ENCODE data around the gene ZNF141. TPM values are rescaled to one million over a fixed set of nuclear protein-coding genes. Genes with fewer than 3 reads are reported as not detected.
"Not testable (repeated sequence)": the region's sequence is repeated elsewhere in the genome, so short reads cannot be mapped to it uniquely, and the experiment has no call there.

Gene ZNF141
- total and polyA plus RNA-seq, 12 donors, result 5.5 to 45.9 (median 14.1) TPM

DNA sequence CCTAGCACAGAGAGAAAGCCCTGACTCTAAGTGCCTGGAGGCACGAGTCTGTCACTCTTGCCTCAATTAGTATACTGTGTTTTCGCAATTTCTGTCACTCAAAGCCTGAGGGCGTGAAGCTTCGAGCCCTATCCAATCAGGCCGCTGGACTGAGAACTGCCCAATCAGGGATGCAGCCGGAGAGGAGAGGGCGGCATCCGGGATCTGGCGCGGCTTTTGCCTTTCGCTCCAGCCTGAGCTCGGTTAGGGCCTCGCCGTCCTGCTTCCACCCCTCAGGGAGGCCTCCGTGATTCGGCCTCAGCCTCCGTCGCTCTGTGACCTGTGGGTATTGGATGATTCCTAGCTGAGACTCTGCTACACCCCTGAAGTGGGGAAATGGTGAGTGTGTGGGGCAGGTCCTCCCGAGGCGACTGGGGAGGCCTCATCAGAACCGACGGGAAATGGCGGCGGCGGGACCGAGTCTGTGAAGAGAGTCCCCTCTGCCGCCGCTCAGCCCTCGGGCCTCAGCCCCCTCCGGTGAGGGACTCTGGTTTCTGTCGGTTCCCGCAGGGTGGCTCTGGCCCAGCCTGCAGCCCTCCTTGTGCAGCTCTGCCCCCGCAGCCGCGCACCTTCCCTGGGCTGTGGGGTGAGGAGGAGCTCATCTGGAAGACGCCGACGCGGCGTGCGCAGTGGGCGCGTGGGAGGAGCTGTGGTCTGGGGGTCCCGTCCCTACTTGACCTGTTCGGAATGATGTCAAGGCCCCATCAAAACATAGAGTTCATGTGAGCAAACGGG, 48.5 kb downstream of the ZNF141 start:
- Histone ChIP-seq H3K27me3 (no peaks in the 10 kb centered on the region), H3K4me3 (no peak overlapping the region), H3K27ac (no peak overlapping the region), H3K9me3 (replicated peaks in 1 of 3) (peaks cover 2 to 51% (median 9%) of the 10 kb centered on the region in 3 donors), H3K4me1 (replicated peaks in 1 of 2) (no peaks in the 10 kb centered on the region), H3K36me3 (replicated peaks in 1 of 2) (no peaks in the 10 kb centered on the region)
- intact Hi-C loops (cut with DNase I), result no loop called here
- TF ChIP-seq POLR2A (IDR thresholded peaks at IDR 0.05), result no peak
- TF ChIP-seq, protein P1, sequence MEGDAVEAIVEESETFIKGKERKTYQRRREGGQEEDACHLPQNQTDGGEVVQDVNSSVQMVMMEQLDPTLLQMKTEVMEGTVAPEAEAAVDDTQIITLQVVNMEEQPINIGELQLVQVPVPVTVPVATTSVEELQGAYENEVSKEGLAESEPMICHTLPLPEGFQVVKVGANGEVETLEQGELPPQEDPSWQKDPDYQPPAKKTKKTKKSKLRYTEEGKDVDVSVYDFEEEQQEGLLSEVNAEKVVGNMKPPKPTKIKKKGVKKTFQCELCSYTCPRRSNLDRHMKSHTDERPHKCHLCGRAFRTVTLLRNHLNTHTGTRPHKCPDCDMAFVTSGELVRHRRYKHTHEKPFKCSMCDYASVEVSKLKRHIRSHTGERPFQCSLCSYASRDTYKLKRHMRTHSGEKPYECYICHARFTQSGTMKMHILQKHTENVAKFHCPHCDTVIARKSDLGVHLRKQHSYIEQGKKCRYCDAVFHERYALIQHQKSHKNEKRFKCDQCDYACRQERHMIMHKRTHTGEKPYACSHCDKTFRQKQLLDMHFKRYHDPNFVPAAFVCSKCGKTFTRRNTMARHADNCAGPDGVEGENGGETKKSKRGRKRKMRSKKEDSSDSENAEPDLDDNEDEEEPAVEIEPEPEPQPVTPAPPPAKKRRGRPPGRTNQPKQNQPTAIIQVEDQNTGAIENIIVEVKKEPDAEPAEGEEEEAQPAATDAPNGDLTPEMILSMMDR (IDR thresholded peaks at IDR 0.05), result no peak
- WGBS, 4 donors, result 3 to 13% (median 7%) methylated on average over 21 to 46 of the region's 46 CpGs
- no peak for DNase-seq

DNA sequence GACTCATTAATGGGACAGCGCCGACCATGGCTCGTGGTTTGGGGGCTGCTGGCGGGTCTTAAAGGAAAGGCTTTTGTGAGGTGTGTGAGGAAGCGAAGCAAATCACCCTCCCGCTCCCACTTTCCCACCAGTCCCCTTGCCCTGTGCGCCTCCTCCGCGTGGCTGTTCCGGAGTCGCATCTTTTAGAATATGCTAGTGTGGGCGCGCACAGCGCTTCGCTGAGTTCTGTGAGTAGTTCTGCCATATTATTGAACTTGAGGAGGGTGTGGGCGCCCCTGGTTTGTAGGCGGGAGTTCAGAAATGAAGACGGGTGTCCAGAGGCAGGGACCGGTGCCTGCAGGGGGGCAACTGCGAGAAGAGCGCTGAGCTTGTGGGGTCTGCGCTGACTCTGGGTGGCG, 49.1 kb downstream of the ZNF141 start:
- DNase-seq, result no peak
- Histone ChIP-seq H3K4me1 (replicated peaks in 1 of 2) (no peaks in the 10 kb centered on the region), H3K9me3 (replicated peaks in 1 of 3) (peaks cover 0 to 46% (median 8%) of the 10 kb centered on the region in 3 donors), H3K27ac (no peak overlapping the region), H3K4me3 (no peak overlapping the region), H3K27me3 (no peaks in the 10 kb centered on the region), H3K36me3 (replicated peaks in 1 of 2) (no peaks in the 10 kb centered on the region)
- TF ChIP-seq POLR2A (IDR thresholded peaks at IDR 0.05), result no peak
- TF ChIP-seq, protein P1 (IDR thresholded peaks at IDR 0.05), result no peak
- WGBS, 4 donors, result 11 to 24% (median 20%) methylated on average over 19 to 23 of the region's 23 CpGs
- intact Hi-C loops (cut with DNase I), result no loop called here

DNA sequence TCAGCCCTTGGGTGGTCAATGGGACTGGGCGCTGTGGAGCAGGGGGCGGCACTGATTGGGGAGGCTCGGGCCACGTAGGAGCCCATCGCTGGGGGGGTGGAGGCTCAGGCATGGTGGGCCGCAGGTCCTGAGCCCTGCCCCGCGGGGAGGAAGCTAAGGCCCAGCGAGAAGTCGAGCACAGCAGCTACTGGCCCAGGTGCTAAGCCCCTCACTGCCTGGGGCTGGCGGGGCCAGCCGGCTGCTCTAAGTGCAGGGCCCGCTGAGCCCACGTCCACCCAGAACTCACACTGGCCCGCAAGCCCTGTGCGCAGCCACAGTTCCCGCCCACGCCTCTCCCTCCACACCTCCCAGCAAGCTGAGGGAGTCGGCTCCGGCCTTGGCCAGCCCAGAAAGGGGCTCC, 66.4 kb downstream of the ZNF141 start:
- Histone ChIP-seq H3K4me1 (replicated peaks in 1 of 2) (no peaks in the 10 kb centered on the region), H3K9me3 (replicated peaks in 1 of 3) (peaks cover 0 to 6% (median 0%) of the 10 kb centered on the region in 3 donors), H3K4me3 (no peak overlapping the region), H3K27ac (no peak overlapping the region), H3K36me3 (replicated peaks in 1 of 2) (no peaks in the 10 kb centered on the region), H3K27me3 (no peaks in the 10 kb centered on the region)
- no peak for DNase-seq
- TF ChIP-seq POLR2A (IDR thresholded peaks at IDR 0.05), result no peak
- TF ChIP-seq, protein P1 (IDR thresholded peaks at IDR 0.05), result no peak
- intact Hi-C loops (cut with DNase I), result no loop called here
- WGBS, 4 donors, result 86 to 100% (median 95%) methylated on average over 2 to 20 of the region's 20 CpGs

DNA sequence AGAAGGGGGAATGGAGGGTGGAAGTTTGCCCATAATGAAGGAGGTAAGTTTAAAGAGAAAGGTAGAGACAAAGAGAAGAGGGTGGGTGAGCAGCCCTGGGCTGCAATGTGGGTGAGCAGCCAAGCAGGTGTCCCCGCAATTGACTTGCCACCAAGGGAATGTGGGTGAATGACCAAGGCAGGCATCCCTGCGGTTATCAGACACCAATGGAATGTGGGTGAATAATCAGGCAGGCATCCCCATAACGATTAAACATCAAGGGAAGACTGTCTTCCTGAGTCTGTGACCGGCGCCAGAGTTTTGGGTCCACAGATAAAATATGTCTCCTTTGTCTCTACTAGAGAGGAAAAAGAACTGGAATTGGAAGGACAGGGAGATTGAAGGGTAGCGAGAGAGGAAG, 70.7 kb downstream of the ZNF141 start:
- DNase-seq; H3K27ac ChIP-seq; H3K4me1 ChIP-seq (replicated peaks in 1 of 2); H3K27me3 ChIP-seq; H3K36me3 ChIP-seq (replicated peaks in 1 of 2); intact Hi-C loops (cut with DNase I); H3K4me3 ChIP-seq: not testable (repeated sequence)
- 91 to 93% (median 91%) methylated on average over 6 of the region's 6 CpGs for WGBS, 4 donors
- peaks cover 0 to 39% (median 0%) of the 10 kb centered on the region in 3 donors for H3K9me3 ChIP-seq (replicated peaks in 1 of 3)

DNA sequence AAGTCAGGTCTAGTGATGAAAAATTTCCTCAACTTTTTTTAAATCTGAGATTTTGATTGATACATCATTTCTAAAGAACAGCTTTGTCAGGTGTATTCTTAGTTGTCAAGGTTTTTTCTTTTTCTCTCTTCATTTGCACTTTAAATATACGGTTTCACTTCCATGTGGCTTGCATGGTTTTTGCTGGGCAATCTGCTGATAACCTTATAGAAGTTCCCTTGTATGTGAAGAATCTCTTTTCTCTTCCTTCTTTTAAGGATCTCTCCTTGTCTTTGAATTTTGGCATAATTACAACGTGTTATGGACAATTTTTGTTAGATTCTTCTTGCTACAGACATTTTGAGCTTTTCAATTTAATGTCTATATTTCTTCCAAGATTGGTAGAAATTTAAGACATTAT, 85.0 kb downstream of the ZNF141 start:
- 88 to 100% (median 91%) methylated on average over 2 of the region's 2 CpGs for WGBS, 4 donors
- intact Hi-C loops (cut with DNase I), result no loop called here
- Histone ChIP-seq H3K9me3 (replicated peaks in 1 of 3) (peaks cover 0 to 90% (median 30%) of the 10 kb centered on the region in 3 donors), H3K4me1 (replicated peaks in 1 of 2) (no peaks in the 10 kb centered on the region), H3K27me3 (no peaks in the 10 kb centered on the region), H3K4me3 (no peak overlapping the region), H3K36me3 (replicated peaks in 1 of 2) (no peaks in the 10 kb centered on the region), H3K27ac (no peak overlapping the region)
- no peak for DNase-seq
- TF ChIP-seq, protein P1 (IDR thresholded peaks at IDR 0.05), result no peak
- TF ChIP-seq POLR2A (IDR thresholded peaks at IDR 0.05), result no peak
